DMS53 treated with DMSO at 0.1 percent for 48 hours (cell line): Measurements from ENCODE around the gene SPINK6.

Source experiments
- DNase-seq: peaks from one replicate; lab custom pipeline; 2025; ENCODE audit not compliant: unreplicated experiment; lab: John Stamatoyannopoulos, UW

SPINK6 gene, protein sequence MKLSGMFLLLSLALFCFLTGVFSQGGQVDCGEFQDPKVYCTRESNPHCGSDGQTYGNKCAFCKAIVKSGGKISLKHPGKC

DNA sequence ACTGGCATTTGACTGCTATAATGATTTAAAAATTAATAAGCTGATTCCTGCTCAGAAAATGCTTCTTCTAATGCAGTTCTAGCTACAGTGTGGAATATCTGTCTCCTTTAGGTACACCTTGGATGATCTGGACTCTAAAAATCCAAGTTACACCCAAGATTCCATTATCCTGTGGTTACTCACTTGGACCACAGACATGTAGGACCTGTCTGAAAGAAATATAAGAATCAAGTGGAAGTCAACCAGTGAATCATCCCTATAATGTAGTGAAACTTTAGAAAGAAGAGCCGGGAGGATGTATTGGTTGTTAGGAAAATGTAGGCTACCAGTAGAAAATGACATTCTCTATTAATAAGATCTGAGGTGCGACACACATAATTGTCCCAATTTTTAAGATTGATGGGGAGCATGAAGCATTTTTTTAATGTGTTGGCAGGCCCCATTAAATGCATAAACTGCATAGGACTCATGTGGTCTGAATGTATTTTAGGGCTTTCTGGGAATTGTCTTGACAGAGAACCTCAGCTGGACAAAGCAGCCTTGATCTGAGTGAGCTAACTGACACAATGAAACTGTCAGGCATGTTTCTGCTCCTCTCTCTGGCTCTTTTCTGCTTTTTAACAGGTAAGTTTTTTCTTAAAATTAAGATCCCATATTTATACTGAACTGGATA, at the start of gene SPINK6:
TSS of gene SPINK6 (plus strand) at position 512 of the 673 bp plus-strand sequence. CDS start at position 567, 55 bp downstream.
- no peak for DNase-seq

DNA sequence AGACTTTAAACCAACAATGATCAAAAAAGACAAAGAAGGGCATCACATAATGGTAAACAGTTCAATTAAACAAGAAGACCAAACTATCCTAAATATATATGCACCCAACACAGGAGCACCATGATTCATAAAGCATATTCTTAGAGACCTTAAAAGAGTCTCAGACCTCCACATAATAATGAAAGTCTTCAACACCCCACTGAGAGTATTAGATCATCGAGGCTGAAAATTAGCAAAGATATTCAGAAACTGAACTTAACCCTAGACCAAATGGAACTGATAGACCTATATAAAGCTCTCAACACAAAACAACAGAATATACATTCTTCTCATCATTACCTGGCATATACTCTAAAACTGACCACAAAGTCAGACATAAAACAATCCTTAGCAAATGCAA, 46.2 kb upstream of the SPINK6 start:
- DNase-seq, result no peak

DNA sequence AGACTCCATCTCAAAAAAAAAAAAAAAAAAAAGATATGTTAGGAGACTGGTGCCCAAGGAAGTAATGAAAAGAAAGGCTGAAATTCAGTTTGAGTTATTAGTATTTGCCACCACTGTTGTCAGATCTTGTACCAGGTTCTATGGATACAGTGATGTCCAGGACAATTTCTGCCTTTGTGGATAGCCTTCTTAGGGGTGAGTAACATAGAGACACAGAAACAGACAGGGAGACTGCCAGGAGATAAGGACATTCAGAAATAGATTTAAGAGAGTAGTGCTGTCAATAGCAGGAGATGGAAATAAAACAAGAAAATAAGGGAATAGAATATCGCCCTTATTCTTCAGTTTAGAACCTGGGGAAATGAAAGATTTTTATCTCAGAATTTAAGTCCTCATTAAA, 40.8 kb upstream of the SPINK6 start:
- no peak for DNase-seq

DNA sequence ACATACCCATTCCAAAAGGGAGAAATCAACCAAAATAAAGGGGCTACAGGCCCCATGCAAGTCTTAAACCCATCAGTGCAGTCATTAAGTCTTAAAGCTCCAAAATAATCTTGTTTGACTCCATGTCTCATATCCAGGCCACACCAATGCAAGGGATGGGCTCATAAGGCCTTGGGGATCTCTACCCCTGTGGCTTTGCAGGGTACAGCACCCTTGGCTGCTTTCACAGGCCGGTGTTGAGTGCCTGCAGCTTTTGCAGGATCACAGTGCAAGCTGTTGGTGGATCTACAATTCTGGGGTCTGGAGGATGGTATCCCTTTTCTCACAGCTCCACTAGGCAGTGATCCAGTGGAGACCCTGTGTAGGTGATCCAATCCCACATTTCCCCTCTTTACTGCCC, 39.5 kb upstream of the SPINK6 start:
- no peak for DNase-seq

DNA sequence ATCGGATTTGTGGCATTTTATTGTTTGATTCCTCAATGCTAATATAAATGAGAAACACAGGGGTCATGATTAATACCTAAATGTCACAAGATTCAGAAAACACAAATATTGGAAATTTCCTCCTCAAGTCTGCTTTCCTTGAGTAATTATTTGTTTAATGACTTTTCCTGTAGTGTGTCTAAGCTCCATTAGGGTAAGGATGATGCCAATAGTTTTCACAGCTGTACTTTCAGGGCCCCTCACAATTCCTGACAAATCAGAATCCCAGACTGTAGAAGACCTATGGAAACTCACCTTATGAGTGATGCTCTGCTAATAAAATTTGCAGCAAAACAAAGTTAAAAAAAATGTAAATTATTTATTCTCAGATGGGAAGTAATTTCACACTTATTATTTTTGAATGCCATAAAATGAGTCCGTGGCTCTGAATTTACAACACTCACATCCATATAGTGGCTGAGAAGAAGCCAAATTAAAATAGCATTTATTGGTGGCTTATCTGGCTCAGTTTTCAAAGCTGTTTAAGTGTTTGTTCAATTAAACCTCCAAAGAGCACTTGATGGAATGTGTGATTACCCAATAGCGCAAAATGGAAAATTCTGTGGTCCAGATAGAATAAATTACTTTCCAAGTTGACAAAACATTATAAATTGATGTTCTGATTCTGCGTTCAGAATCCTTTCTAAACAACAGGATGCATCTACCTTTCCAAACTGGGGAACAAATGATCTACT, 36.1 kb upstream of the SPINK6 start:
- DNase-seq, result no peak

DNA sequence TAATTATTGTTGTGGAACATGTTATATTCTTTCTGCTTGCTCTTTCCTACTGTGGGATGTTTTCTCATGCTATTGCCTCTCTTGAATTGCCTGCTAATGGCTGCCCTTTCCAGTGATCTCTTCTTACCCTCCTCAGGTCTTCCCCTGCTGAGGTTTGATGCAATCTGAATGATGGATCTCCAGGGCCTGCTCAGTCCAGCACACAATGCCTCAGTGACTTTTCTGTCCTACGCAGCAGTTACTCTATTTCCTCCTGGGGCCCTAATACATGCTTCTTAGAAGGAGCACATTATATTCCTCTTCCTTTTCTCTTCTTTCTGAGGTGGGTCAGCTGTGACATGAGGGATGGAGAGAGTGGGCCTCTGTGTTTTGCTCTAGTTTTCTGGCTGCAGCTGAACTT, 34.6 kb upstream of the SPINK6 start, which contains the start of gene SPINK14:
TSS of gene SPINK14 (plus strand) at position 301 of the 400 bp plus-strand sequence. CDS start 1,187 bp downstream, outside the sequence.
- no peak for DNase-seq

DNA sequence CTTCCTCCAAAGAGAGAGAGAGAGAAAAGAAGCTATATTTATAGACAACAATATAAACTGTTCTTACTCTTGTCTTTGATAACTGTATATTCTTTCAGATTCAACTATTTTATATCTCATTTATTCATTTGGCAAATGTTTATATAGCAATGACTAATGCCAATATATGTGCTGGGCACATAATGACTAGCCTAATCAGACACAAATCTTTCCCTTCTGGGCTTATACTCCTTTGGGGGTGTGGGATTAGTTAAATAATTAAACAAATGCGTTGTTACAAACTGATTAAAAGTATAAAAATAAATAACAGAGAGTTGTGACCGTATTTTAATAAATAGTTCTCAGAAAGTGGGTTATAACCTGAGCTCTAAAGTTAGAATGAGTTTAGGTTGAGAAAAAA, 30.5 kb upstream of the SPINK6 start:
- no peak for DNase-seq

DNA sequence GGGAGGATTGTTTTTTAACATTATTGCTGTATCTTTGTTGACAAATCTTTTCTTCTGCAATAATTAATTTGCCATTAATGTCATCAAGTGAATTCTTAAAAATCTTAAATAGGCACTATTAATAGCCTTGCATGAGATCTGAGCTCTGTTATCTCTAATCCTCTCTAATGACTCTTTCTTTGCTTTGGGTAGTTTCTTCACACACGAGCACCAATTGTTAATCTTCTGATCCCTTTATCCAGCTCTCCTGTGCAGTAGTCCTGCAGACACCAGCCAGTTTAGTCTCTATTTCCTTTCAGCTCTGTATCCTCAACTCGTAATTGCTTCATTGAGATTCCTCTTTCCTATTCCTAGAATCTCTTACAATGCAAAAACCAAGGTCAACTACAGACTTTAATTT, 26.4 kb upstream of the SPINK6 start:
- DNase-seq, result no peak

DNA sequence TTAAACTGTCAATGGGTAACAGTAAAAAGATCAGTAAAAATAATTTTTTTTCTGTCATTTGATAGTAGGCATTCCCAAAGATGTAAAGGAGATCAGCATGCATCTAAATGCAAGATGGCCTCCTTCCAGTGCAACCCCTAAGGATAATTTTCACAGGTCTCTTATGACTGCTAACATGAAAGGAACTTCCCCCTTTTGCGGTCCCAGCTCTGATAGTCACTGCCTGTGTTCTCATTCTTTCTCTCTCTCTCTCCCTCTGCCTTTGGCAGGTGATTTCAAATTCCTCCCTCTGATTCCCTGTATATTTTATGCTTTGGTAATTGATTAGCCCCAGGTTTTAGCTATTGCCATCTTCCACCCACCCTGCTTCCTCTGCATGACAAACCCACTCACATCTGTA, 25.6 kb upstream of the SPINK6 start:
- DNase-seq, result no peak

DNA sequence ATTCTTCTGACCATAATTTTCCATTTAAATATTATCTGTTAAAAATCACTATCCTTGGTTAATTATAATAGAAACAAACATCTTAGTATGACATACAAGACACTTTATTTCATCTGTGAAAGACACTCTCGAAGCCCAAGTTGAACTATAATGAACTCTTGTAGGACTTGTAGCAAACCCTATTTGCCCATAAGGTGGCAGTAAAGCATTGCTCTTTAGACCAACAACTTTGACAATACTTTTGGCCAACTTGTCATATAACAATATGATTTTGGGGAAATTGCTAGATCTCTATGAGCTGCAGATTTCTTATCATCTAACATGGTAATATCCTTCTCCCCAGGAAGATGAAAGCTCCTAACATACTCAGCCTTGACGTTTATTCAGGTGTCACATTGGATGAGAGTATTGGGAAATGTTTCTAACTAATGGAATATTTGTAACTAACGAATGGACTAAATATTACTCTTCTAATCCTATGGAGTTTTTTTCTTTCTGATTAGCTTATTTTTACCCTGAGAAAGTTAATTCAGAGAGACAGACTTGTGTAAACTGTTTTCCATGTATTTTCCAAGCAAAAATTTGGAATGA, 23.5 kb upstream of the SPINK6 start:
- peak; percentile 56 for DNase-seq

DNA sequence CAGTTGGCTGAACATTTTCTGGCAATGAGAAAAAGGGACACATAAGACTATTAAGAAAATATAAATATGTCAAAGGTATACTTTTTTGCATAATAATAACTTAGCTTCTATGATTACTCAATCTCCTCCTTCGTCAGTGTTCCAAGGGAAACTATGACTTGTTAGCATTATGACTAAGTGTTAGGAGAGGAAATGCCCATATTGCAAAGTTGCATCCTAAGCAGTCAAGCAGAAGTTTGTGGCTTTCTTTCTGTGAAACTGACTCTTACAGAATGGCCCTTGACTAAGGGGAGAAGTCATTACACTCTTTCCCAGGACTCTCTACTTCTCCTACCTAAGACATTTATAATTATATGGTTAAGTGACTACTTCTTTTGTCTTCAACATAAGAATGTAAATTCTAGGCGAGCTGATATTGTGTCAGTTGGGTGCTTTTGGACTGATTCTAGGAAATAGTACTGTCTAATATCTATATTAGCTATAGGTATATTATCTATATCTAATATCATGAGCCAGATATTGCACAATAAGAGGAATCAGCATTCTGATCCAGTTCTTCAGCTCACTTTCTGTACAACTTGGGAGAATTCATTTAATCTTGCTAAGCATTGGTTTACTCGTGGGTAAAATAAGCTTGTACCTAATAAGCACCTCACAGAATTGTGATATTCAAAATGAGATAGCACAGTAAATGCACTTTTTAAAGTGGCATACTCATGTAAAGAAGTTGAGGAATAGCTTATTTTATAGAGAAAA, 16.4 kb upstream of the SPINK6 start:
- DNase-seq, result no peak

DNA sequence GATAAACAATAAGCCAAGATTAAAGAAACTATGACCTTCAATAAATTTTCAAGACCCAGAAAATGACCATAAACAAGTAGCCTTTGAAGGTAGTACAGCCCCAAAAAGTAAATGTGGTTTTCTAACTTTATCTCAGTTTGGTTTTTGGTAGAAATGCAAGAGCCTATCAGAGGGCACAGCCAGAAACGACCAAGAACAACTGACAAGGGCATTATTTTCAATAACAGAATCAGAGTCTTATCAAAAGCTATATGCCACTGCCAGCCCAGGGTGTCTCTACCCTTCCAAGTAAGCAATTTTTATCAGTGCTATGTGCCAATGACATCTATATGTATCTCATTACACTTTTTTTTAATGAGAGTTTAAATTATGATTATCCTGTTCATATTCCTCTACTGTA, 11.8 kb upstream of the SPINK6 start:
- DNase-seq, result no peak

DNA sequence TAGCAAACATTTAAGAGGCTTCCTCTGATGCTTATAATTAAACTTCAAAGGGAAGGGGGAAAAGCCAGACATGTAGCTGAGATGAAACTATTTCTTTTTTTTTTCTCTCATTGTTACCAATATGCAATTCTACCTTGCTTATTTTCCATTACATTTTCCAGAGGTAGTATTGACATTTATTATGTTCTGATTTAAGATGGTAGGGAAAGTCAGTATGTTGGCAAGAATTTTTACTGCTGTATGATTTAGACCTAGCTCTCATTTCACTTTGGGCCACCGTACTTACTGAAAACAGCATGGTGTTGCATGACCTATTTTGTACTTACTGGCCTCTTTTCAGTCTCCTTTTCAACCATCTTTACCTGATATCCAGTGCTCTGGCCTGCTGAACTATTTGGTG, 9.6 kb upstream of the SPINK6 start:
- DNase-seq, result no peak

DNA sequence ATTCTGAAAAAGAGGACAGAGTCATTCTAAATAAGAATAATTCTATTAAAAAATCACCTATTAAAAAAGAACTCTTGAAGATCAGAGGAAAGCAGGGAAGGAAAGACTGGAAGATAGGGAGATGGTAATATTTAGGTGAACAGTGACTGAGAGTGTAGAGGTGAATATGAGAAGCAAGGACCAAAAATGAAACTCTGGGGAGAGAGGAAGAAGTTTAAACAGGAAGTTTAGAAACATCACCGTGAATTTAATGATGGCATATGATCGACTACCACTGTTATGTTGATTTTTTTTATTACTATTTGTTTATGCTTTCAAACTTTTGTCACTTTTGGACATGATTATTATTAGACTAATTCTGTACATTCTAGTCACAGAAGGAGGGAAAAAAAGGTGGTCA, 1.7 kb upstream of the SPINK6 start:
- DNase-seq, result no peak

DNA sequence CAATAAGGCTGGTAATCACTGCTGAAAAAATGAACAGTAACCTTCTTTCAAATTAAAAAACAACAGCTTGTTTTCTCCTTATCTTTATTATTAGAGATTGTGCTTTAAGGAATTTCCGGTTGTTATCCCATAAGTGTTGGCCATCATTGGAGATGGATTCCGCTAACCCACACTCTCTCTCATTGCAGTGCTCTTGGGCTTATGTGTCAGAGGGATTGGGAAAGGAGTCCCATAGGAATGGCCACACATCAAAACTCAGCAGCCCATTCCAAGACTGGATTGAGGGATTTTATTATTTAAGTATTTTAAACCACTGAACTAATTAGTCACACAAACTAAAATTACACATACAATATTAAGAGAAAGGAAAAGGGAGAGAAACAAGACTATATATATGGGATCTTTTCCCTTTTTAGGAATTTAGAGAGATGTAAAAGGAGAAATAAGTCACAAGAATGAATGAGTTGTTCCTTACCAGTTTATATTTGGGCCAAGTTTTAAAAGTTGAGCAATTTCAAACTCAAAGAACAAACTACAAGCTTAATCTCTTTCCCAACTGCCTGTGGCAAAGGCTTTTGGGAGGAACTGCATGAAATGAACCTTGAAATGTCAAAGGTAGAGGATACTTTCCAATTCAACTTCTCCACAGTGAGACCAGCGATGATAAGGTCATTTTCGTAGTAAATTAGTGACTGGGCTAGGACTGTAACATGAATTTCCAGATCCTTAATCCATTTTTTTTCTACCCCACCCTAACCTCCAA, 2.4 kb downstream of the SPINK6 start:
- DNase-seq, result no peak

DNA sequence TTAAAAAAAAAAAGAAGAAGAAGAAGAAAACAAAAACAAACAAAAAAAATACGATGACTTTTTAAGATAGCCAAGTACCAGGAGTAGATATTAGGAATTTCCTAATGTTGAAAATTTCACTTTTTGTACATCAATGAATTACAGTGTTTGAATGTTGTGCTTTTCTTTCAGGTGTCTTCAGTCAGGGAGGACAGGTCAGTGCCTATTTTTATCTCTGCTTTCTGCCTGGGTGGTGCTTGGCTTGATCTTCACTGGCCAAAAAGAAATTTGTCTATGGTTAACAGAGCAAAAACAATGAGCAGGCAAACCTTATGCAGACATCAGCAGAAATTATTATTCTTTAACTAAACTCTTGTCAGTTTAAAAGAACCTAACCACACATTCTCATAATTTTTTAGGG, 3.0 kb downstream of the SPINK6 start:
- no peak for DNase-seq

DNA sequence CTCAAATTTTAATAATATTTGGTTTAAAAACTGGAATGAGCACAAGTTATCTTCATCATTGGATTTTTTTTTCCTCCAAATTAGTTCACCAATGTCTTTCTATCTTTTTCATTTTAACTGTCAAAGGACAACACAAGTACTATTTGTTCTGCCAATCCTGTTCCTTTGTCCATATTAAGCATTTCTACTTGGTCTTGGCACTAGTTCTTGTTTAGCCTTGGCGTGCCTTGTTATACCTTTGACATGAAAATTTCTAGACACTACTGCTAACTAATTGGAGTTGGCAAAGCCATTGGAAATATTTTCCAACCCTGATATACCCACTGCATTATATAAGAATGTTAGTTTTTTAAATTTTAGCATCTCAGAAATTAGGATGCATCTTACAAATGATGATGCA, 3.8 kb downstream of the SPINK6 start:
- DNase-seq, result no peak

DNA sequence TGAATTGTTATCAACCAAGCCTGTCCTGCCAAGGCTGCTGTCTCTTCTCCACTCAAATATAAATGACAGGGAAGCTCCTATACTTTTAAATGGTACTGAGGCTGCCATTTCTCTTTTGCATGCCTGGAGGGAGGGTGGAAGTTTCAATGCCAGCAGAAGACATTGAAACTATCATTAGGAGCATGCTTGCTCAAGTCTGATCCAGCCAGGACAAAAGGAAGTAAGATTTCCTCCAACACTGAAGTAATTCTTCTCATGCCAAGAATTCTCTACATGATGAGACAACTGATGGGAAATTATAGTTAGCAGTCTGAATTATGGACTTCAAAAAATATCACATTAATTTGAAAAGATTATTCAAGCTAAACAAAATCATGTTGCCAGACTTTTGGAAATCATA, 5.4 kb downstream of the SPINK6 start:
- DNase-seq, result no peak

DNA sequence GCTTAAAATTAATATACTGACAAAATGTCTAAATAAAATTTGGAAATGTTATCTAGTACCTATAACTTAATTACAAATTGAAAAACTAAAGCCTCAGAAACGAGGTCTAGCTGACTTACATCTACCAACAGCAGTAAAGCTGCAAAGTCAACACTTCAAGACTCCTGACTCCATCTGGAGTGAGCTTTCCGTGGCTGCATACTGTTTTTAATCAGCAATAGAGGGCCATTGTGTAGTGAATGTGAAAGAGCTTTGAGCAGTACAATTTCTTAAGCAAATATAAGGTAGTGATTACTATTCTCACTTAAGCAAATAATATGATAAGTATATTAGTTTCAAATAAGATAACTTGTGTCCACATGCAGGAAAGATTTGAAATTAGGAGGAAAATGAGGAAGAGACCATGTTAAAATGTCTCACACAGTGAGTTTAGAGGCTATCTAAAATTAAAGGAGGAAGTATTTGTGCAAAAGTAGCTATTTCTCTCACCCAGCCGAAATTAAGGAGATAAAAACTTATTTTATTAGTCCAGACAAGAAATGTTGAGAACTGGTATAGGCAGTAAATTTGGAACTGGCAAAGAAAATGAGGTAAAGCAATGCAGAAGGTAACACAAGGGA, 6.4 kb downstream of the SPINK6 start:
- peak; percentile 46 for DNase-seq

DNA sequence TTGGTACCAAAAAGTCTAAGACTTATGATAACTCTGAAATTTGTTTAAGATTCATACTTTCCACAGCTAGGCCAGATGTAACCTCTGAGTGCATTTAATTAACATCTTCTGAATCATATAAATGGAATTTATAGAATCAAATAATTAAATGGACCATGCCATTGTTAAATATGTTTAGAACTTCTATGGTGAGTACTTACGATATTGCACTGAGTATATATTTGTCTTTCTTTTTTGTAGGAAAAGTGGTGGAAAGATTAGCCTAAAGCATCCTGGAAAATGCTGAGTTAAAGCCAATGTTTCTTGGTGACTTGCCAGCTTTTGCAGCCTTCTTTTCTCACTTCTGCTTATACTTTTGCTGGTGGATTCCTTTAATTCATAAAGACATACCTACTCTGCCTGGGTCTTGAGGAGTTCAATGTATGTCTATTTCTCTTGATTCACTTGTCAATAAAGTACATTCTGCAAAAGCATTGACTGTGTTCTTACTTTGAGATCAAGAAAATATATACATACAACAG, 11.9 kb downstream of the SPINK6 start:
- DNase-seq, result no peak
